NOMO-1 treated with dmso at 0.1 percent for 144 hours (cell line): Measurements from ENCODE around the gene PPP3CA.

Experiments
- DNase-seq: peaks from one replicate; lab custom pipeline; 2025; ENCODE audit not compliant: unreplicated experiment; lab: John Stamatoyannopoulos, UW

Gene PPP3CA

DNA sequence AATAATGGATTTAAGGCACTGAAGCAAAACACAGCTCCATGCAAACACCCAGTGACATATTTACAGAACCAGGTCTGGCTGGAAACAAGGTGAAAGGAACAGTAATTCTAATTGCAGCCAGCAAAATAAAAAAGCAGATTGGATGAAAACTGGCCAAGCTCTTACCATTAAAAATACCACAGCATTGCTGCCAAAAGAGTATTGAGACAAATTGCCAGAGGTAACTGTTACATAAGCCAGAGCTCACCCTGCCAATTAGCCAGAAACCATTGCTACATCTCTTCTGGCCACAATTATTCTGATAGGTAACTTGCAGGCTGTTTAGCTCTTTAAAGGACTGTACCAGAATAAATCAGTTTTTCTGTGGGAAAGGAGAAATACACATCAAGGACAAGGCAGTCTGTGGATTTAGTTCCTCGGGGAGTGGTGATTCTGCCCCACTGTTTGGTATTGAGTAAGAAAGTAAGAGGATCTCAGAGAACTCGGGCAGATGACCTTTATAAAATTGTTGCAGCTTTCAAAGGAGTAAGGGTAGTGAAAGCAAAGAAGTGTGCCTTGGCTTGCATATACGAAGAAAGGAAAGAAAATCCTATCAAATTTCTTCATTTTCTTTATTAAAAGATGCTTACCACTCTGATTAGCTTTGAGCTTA, 369.5 kb downstream of the PPP3CA start:
- DNase-seq = no peak

DNA sequence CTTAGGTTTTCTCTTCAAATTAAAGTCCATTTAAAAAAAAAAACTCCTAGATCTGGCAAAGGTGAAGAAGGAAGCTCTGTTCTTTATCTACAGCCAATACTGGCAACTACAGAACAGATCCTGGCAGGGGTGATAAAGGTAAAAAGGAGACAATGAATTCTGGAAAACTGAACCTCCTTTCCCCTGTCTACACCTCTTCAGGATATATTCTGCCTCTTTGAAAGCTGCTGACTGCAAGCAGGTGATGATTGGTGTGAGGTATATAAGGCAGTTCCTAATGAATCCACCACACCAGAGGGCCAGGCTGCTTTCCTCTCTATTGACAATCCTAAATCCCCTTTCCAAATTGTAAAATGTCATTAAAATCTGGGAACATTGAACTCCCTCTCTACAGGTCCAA, 370.1 kb downstream of the PPP3CA start:
- no peak for DNase-seq
